Measurements from ENCODE around the gene NBAS. TPM values are rescaled to one million over a fixed set of nuclear protein-coding genes. Genes with fewer than 3 reads are reported as not detected.
"Not testable (repeated sequence)": the region's sequence is repeated elsewhere in the genome, so short reads cannot be mapped to it uniquely, and the experiment has no call there.

NBAS gene
- total and polyA plus RNA-seq, 8 donors = 26.6 to 36.7 (median 31.1) TPM

GRCh38 chr2:15253835-15254286 is 307.3 kb downstream of the NBAS start:
- no peak overlapping the region for H3K4me3 ChIP-seq
- FAIRE-seq (no peak), DNase-seq (no peak), ATAC-seq (no peak)
- no peaks in the 10 kb centered on the region for H3K36me3 ChIP-seq
- WGBS, 2 donors = 88 to 89% methylated on average over 3 of the region's 3 CpGs
- no peak overlapping the region for H3K27ac ChIP-seq
- H3K27me3 ChIP-seq = no peaks in the 10 kb centered on the region
- H3K4me1 ChIP-seq = no peaks in the 10 kb centered on the region
- no peak for TF ChIP-seq CTCF (IDR thresholded peaks at IDR 0.05)
- intact Hi-C loops (cut with DNase I) = no loop called here
- H3K9me3 ChIP-seq = no peaks in the 10 kb centered on the region

- FAIRE-seq = no peak
- Histone ChIP-seq H3K4me1 (no peaks in the 10 kb centered on the region), H3K4me3 (no peak overlapping the region), H3K9me3 (no peaks in the 10 kb centered on the region), H3K27me3 (no peaks in the 10 kb centered on the region), H3K27ac (no peak overlapping the region), H3K36me3 (no peaks in the 10 kb centered on the region)
- DNase-seq = no peak
- no peak for TF ChIP-seq CTCF (IDR thresholded peaks at IDR 0.05)
- intact Hi-C loops (cut with DNase I) = no loop called here
- no peak for ATAC-seq
- 97% methylated on average over 2 of the region's 2 CpGs for whole genome bisulfite sequencing, 2 donors
Observed at GRCh38 chr2:15253247-15253646, 307.9 kb downstream of the NBAS start.

GRCh38 chr2:15251753-15252152 is 309.4 kb downstream of the NBAS start:
- no peak for FAIRE-seq
- no peak overlapping the region for H3K27ac ChIP-seq
- no peak overlapping the region for H3K4me3 ChIP-seq
- intact Hi-C loops (cut with DNase I) = no loop called here
- H3K9me3 ChIP-seq = no peaks in the 10 kb centered on the region
- ATAC-seq = no peak
- H3K36me3 ChIP-seq = no peaks in the 10 kb centered on the region
- DNase-seq = no peak
- WGBS, 2 donors = 94 to 97% methylated on average over 3 of the region's 3 CpGs
- H3K27me3 ChIP-seq = no peaks in the 10 kb centered on the region
- TF ChIP-seq CTCF (IDR thresholded peaks at IDR 0.05) = no peak
- no peaks in the 10 kb centered on the region for H3K4me1 ChIP-seq

GRCh38 chr2:15250946-15251345 is 310.2 kb downstream of the NBAS start:
- H3K36me3 ChIP-seq, ATAC-seq: not testable (repeated sequence)
- 94 to 95% methylated on average over 3 of the region's 3 CpGs for WGBS, 2 donors

GRCh38 chr2:15246870-15247269 is 314.3 kb downstream of the NBAS start:
- DNase-seq = no peak
- FAIRE-seq = no peak
- WGBS, 2 donors = 94 to 97% methylated on average over 5 of the region's 5 CpGs
- intact Hi-C loops (cut with DNase I) = no loop called here
- Histone ChIP-seq H3K27ac (no peak overlapping the region), H3K9me3 (no peaks in the 10 kb centered on the region), H3K4me3 (no peak overlapping the region), H3K36me3 (no peaks in the 10 kb centered on the region), H3K4me1 (no peaks in the 10 kb centered on the region), H3K27me3 (no peaks in the 10 kb centered on the region)
- no peak for ATAC-seq
- no peak for TF ChIP-seq CTCF (IDR thresholded peaks at IDR 0.05)

More at GRCh38 chr2:15250946-15251345, 310.2 kb downstream of the NBAS start:
- H3K4me1 ChIP-seq; intact Hi-C loops (cut with DNase I); FAIRE-seq; H3K27me3 ChIP-seq; H3K9me3 ChIP-seq; DNase-seq; H3K27ac ChIP-seq; H3K4me3 ChIP-seq: not testable (repeated sequence)
